ENCODE data around the gene STIM2.

- no peak for TF ChIP-seq EZH2 (IDR thresholded peaks at IDR 0.05)
- TF ChIP-seq POLR2AphosphoS5 (IDR thresholded peaks at IDR 0.05; ENCODE audit: borderline replicate concordance, low read depth, low read length) = no peak
- TF ChIP-seq FOXP2 (optimal IDR thresholded peaks at IDR 0.05; ENCODE audit: control extremely low read depth, extremely low read length, insufficient read depth) = no peak
These were observed 125.2 kb downstream of the STIM2 start for GRCh38 chr4:26985873-26986272.

Measured in SK-N-MC (cell line).